Coronary artery (tissue), 2 donors: ENCODE results near the gene BPIFA3.

Experiments used
- DNase-seq: peaks from one replicate; pipeline ENCODE4 v3.0.0-alpha.2; 2017; ENCODE audit warnings: low spot score
- H3K27ac ChIP-seq, 2 donors: fragments of 200-600 bp; sonication (generic); one replicate each; pipeline ENCODE4 v1.5.1; 2016 to 2019
- H3K4me3 ChIP-seq: fragments of 200-600 bp; sonication (generic); 2 replicates; pipeline ENCODE4 v1.5.1; 2016; ENCODE audit warnings: mild to moderate bottlenecking, moderate library complexity
- CTCF ChIP-seq: fragments of 200-600 bp; sonication (generic); IDR thresholded peaks from one replicate; pipeline ENCODE4 v1.5.1; 2019; ENCODE audit warnings: antibody characterized with exemption

The BPIFA3 gene

GRCh38 chr20:33217052-33217451 lies at the start of gene BPIFA3:
Gene BPIFA3 (plus strand): TSS chr20:33217352. CDS start chr20:33217537, 185 bp downstream.
- Histone ChIP-seq H3K27ac (no peak within 1 kb of the TSS), H3K4me3 (no peak within 1 kb of the TSS)
- no peak for DNase-seq
- no peak for TF ChIP-seq CTCF

- Histone ChIP-seq H3K4me3 (no peak within 1 kb of the TSS), H3K27ac (no peak within 1 kb of the TSS)
- no peak for TF ChIP-seq CTCF
- DNase-seq: no peak
Observed at GRCh38 chr20:33167859-33168258, 49.3 kb upstream of the BPIFA3 start, which contains the start of gene BPIFA2. Gene BPIFA2 (plus strand): TSS chr20:33168159. CDS start chr20:33169146, 987 bp downstream.

- no peak for TF ChIP-seq CTCF
- no peak for DNase-seq
- Histone ChIP-seq H3K4me3 (no peak overlapping the region), H3K27ac (no peak overlapping the region)
Observed at GRCh38 chr20:33169176-33169794, 47.9 kb upstream of the BPIFA3 start.

GRCh38 chr20:33172781-33173180 lies 44.4 kb upstream of the BPIFA3 start:
- no peak for DNase-seq
- H3K27ac ChIP-seq: no peak overlapping the region
- no peak overlapping the region for H3K4me3 ChIP-seq
- TF ChIP-seq CTCF: no peak

- DNase-seq: no peak
- Histone ChIP-seq H3K27ac (no peak overlapping the region), H3K4me3 (no peak overlapping the region)
- TF ChIP-seq CTCF: no peak
Observed at GRCh38 chr20:33175123-33175522, 42.0 kb upstream of the BPIFA3 start.

GRCh38 chr20:33176101-33176500 lies 41.1 kb upstream of the BPIFA3 start:
- H3K27ac ChIP-seq: no peak overlapping the region
- no peak overlapping the region for H3K4me3 ChIP-seq

More at GRCh38 chr20:33176101-33176500, 41.1 kb upstream of the BPIFA3 start:
- TF ChIP-seq CTCF: no peak
- no peak for DNase-seq
